ENCODE measurements around the gene ETV7.

Gene ETV7

GRCh38 chr6:36383606-36384005 lies 3.9 kb downstream of the ETV7 start:
- no peak for DNase-seq (ENCODE audit: low read depth in 2 of 2)

DNA sequence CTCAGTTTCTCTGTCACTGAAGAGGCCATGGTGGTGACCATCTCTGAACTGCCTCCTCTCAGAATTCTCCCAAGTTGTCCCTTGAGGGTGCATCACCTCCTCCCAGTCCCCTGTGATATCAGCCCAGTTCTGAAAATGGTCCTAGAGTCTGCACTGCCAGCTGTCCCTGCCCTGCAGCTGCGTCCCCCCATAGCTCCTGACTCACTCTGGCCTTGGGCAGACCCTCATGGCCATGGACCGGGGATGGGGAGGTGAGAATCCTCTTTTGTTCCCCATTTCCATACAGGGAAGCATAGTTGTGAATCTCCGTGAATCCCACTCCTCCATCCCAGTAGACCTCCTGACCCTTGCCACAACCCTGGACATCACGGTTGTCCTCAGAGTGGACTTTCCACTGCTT lies 4.5 kb downstream of the ETV7 start:
- no peak for DNase-seq (ENCODE audit: low read depth in 2 of 2)

DNA sequence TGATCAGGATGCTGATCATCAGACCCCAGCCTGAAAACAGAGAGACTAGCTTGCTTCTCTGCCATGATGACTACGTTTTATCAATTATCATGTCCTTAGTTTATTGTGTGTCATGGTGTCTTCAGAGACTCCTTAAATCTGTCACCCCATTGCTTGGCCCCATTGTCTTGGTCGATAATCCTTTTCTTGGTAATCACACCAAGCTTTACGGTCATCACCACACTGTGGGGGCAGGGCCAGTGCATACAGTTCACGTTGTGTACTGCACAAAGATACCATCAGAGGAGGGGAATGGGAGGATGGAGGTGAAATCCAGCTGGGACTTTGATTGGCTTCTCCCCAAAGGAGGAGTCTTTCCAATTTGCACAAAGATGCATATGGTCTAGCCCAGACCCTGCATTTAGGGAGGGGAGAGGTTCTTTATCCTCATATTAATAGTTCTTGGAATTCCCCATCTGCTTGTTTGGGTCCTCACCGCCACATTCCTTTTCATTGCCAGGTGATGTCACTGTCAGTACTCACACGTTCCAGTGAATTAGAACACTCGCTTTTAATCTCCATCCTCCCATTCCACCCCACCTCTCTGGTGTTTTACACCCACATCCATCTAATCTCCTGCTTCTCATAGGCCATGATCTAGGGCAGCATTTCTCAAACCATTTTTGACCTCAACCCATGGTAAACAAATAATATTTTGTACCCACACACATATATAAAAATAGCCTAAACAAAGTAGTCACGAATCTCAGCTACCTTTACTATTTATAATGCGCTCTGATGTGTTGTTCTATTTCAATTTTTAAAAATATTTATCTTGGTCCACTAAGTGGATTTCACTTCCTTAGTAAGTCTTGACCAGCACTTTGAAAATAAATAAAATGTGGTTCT lies 5.7 kb downstream of the ETV7 start:
- no peak for DNase-seq (ENCODE audit: low read depth in 2 of 2)

- DNase-seq (ENCODE audit: low read depth in 2 of 2): no peak
Observed at GRCh38 chr6:36380166-36380565, 7.3 kb downstream of the ETV7 start.

- no peak for DNase-seq (ENCODE audit: low read depth in 2 of 2)
Observed at GRCh38 chr6:36378936-36379335, 8.5 kb downstream of the ETV7 start.

DNA sequence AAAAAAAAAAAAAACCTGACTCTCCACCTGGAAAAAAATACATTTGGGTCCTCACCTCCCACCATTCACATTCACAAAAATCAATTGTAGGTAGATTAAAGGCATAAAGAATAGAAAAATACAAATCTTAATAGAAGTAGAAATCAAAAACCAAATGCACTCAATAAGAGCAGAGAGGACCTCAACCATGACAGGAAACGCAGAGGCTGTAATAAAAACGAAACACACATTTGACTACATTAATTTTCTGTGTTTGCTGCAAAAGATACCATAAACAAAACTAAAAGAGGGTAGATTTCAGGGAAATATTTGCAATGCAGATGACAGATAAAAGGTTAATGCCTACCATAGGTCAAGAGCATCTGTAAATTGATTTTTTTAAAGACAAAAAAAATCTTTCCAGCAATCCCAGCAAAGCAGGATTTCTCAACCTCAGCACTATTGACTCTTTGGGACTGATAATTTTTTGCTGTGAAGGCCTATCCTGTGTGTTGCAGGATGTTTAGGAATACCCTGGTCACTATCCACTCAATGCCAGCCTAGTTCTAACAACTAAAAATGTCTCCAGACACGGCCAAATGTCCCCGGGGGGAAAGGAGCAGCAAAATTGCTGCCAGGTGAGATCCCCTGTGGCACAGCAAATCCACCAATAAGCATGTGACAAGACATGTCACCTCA lies 9.1 kb downstream of the ETV7 start:
- no peak for DNase-seq (ENCODE audit: low read depth in 2 of 2)

DNA sequence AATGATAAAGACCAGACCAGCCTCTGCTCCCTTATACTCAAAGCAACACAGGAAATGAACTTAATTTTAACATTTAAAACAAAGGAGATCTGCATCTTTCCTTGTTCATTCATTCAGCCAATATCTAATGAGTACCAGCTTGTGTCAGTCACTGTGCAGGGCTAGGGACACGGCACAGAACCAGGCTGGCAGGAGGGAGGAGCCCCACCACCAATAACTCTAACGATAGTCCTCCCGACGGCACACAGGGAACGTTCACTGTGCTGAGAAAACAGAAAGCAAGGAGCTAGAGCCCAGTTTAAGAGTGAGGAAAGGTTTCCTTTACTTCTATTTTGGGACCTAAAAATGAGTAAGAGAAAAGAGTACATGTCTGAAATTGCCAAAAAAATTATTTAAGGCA lies 9.9 kb downstream of the ETV7 start:
- DNase-seq (ENCODE audit: low read depth in 2 of 2): no peak

GRCh38 chr6:36376742-36377141 lies 10.7 kb downstream of the ETV7 start:
- DNase-seq (ENCODE audit: low read depth in 2 of 2): no peak

DNA sequence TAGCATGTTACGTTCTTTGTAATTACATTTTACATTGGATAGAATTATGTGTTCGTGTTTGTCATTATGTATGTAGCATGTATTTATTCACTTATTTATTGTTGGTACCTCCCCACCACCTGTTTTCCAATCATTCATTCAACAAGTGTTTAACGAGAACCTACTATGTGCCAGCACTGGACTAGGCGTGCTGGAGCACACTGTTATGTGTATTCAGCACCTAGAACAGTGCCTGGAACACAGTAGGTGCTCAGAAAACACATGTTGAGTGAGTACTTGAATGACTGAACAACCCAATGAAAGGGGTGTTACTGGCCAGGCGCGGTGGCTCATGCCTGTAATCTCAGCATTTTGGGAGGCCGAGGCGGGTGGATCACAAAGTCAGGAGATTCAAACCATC lies 11.3 kb downstream of the ETV7 start:
- DNase-seq (ENCODE audit: low read depth in 2 of 2): no peak

GRCh38 chr6:36375644-36376155 lies 11.8 kb downstream of the ETV7 start:
- DNase-seq (ENCODE audit: low read depth in 2 of 2): no peak

DNA sequence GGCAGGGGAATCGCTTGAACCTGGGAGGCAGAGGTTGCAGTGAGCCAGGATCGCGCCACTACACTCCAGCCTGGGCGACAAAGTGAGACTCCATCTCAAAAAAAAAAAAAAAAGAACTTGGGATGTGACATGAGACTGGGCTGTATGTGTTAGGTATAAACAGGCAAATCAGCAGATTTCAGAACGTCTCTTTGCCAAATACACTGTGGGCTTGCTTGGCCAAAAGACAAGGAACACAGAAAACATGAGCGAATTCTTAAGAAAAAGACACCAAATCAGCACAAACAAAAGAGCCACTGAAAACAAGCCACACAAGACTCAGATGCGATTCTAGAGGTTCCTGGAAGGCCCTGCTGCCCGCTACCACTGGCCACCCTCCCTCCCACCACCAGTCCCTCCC lies 12.5 kb downstream of the ETV7 start:
- DNase-seq (ENCODE audit: low read depth in 2 of 2): no peak

- DNase-seq (ENCODE audit: low read depth in 2 of 2): no peak
Observed at GRCh38 chr6:36374194-36374593, 13.3 kb downstream of the ETV7 start.

DNA sequence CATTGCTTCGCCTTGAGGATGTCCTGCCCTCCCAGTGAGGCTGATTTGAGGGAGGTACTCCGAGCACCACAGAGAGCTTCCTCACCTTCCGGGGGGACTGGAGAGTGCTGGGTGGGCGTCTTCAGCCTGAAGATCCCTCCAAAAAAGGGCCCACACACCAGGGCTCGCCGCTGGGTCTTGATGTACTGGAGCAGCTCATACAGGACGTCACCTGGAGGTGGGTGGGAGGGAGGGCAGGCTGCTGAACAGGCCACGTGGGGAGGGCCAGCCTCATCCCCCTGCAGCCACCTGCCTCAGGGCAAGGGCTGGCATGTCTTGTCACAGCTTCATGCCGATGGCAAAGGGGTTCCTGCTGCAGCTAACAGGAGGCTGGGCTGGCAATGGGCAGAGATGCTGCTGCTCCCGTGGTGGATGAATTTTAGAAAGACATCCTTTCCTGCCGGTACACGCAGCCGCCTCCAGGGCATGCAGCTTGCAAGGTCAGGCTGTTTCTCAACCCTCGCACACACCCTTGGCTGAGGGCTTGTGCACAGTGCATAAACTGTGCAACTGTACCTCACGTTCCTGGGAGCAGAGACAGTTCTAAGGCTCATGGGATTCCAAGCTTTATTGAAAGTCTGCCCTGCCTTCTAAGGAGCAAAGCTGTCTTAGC lies 14.0 kb downstream of the ETV7 start:
- DNase-seq (ENCODE audit: low read depth in 2 of 2): no peak

DNA sequence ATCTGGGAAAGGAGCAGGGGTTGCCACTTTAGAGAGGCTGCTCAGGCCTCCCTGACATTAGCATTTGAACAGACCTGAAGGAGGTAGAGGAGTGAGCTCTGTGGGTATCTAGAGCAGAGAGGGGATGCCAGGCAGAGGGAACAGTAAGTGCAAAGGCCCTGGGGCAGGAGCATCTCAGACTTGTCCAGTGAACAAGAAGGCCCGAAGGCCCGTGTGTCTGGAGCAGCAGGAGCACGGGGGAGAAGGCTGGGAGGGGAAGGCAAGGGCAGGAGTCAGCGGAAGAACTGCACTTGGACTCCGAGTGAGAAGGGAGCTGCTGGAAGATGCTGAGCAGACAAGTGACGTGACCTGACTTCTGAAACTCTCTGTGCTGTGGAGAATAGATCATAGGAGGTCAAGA lies 15.4 kb downstream of the ETV7 start:
- no peak for DNase-seq (ENCODE audit: low read depth in 2 of 2)

DNA sequence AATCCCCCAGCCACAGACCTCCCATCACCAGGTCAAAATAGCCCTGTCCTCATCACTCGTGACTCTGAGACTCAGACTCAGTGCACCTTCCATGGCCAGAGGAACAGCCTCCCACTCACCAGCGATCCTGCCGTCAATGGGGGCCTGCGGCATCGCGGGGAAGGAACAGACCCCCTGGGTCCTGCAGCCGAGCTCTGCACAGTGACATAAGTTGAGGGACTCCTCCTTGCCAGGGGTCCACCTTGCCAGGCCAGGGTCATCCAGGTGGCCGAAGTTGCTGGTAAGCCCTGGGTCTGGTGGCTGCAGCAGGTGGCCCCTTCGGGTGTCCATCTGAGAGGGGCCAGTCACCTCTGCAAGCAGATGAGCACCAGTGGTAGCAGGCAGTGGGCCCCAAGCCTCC lies 16.3 kb downstream of the ETV7 start:
- DNase-seq (ENCODE audit: low read depth in 2 of 2): no peak

DNA sequence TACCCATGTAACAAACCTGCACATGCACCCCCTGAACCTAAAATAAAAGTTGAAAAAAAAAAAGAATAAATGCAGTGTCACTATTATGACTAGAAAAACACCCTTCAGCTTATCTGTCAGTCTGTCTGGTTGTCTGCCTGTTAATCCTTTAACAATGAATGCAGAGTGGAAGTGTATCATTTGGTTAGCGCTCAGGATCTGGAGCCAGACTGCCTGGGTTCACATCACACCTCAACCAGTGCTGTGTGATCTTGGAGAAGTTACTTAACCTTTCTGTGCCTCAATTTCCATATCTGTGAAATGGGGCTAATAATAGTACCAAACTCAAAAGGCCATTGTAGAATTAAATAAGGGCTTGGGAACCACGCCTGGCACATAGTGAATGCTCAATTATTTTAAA lies 16.8 kb downstream of the ETV7 start:
- no peak for DNase-seq (ENCODE audit: low read depth in 2 of 2)

- DNase-seq (ENCODE audit: low read depth in 2 of 2): no peak
Observed at GRCh38 chr6:36368921-36369865, 18.3 kb downstream of the ETV7 start.

DNA sequence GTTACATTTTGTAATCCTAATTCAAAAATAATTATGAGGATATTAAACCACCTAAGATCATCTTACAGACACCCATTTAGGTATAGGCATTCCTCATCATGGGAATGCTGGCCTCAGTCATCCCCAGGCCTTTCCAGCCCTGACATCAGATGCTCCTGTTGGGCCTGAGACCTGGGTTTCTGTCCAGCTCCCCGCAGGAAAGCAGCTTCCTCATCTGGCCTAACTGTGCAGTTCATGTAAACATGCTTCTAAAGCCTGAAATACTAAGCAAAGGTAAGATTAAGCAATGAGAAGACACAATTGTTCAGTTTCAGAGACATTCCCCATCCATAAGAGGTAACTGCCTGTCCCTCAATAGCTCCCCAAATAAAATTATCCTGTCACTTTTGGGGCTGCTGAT lies 19.0 kb downstream of the ETV7 start:
- no peak for DNase-seq (ENCODE audit: low read depth in 2 of 2)

DNA sequence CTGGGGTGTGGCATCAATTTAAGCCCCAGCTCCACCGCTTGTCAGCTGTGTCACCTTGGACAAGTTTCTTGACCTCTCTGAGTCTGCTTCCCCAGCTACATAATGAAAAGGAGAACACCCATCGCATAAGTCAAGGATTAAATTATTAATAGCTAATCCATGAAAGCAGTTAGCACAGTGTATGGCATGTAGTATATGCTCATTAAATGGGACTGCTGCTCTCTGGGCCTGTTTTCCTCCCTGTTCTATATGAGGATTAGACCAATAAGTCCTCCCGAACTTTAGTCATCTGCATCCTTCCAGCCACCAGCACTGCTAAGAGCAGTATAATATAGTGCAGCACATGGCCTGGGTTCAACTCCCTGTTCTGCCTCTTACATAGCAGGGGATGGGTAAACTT lies 19.7 kb downstream of the ETV7 start:
- DNase-seq (ENCODE audit: low read depth in 2 of 2): no peak

DNA sequence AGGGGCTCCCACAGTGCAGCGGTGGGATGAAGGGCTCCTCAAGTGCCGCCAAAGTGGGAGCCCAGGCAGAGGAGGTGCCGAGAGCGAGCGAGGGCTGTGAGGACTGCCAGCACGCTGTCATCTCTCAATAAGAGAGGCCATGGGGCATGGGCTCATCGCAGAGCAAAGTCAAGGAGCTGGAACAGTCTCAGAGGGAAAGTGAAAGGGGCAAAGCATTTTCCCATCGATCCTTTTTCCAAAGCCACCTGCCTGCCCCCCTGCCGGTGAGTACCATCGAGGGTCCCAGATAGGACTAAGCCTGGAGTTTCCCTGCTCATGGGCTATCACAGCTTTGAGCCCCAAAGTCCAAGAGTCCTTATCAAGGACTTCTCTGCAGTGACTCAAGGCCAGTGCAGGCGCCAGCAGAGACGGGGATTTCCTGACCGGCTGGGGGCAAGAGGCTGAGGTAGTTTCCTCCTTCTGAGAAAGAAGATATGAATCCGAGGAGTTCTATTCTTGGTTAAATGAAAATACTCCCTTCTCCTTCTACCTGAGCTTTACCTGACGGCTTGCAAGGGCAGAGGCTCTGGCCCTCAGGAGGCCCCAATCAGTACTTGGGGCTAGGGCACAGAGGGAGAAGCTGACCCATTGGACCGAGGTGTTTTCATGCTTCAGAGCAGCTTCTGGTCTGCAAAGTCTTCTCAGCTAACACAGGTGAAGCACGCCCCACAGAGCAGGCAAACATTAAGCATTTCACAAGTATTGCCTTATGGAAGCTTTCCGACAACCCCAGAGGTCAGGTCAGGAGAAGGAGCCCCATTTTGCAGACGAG lies 22.6 kb downstream of the ETV7 start:
- no peak for DNase-seq (ENCODE audit: low read depth in 2 of 2)
